Psoas muscle (tissue), 8 donors: ENCODE results near the gene SLC5A8. TPM values are rescaled to one million over a fixed set of nuclear protein-coding genes. Genes with fewer than 3 reads are reported as not detected.
"Not testable (repeated sequence)": the region's sequence is repeated elsewhere in the genome, so short reads cannot be mapped to it uniquely, and the experiment has no call there.

ENCODE experiments used
- ATAC-seq, 4 donors: fragments of 200-7000 bp; cut with Tn5 transposase; one replicate each; pipeline ENCODE4 v1.9.1; 2020; ENCODE audit warnings: moderate library complexity in 3 of 4, mild to moderate bottlenecking in 2 of 4
- DNase-seq, 2 donors: peaks; one replicate each; pipeline ENCODE4 v3.0.0-alpha.2; 2020
- H3K27ac ChIP-seq: fragments of 200-600 bp; one replicate; pipeline ENCODE4 v1.8.0; 2022
- H3K27me3 ChIP-seq, 3 donors: fragments of 200-600 bp in 1 of 3; one replicate each; pipeline versions ENCODE4 v1.6.1 to v1.8.0; 2013 to 2022; ENCODE audit warnings: low read length in 2 of 3, mild to moderate bottlenecking in 2 of 3, moderate library complexity in 1 of 3; ENCODE audit not compliant: insufficient read depth in 3 of 3
- H3K36me3 ChIP-seq, 2 donors: fragments of 200-600 bp in 1 of 2; one replicate each; pipeline versions ENCODE4 v1.6.1 to v1.8.0; 2013 to 2022; ENCODE audit warnings: low read depth in 1 of 2, mild to moderate bottlenecking in 1 of 2, moderate library complexity in 1 of 2; ENCODE audit not compliant: insufficient read depth in 1 of 2
- H3K4me1 ChIP-seq: fragments of 200-600 bp; one replicate; pipeline ENCODE4 v1.8.0; 2022
- H3K4me3 ChIP-seq: fragments of 200-600 bp; one replicate; pipeline ENCODE4 v1.8.0; 2022; ENCODE audit warnings: mild to moderate bottlenecking
- H3K9me3 ChIP-seq: fragments of 200-600 bp; one replicate; pipeline ENCODE4 v1.8.0; 2022
- CTCF ChIP-seq: fragments of 200-600 bp; IDR thresholded peaks from one replicate; pipeline ENCODE4 v1.8.0; 2022; ENCODE audit warnings: antibody characterized with exemption
- WGBS, 3 donors: extraction: QIAGEN DNeasy Blood & Tissue Kit; methylation state at CpG; one replicate each; pipeline versions ENCODE4 v1.1.6 to v1.1.7; 2013; 5-methylcytosine and 5-hydroxymethylcytosine counted together
- intact Hi-C, 2 donors: fragments of 100-400 bp; cut with DNase I; formaldehyde crosslinking; loops; one replicate each; pipeline versions ENCODE4 v1.11.0 to v1.14.2; 2022
- polyA plus RNA-seq, 3 donors: library from polyadenylated mRNA; stranded (reverse); fragments of 200-250 nt; gene quantifications; one replicate each; pipeline ENCODE4 v1.2.3, GENCODE V29; 2013
- total RNA-seq, 4 donors: library from RNA; stranded (reverse); fragmentation: NEBNext Ultra II Directional in 2 of 4; extraction: Animal tissue kit (Norgen Biotek cat#: 25700) in 2 of 4; gene quantifications; one replicate each; pipeline versions ENCODE4 v1.2.1 to v1.2.4, GENCODE V29; 2021 to 2023
- donor health status: healthy with polysubstance abuse.
- donor health status: DM: no; HTN: no; CAD: no; lungs with moderate emphysema.
- donor health status: Bipolar disorder and iron deficiency.
- donor health status: healthy.
- donor health status: DM: yes; HTN: yes; CAD: no.
- donor health status: DM: no; HTN: no; CAD: no.
- donor health status: DM: no; HTN: no; CAD: no.
- donor health status: DM: yes; HTN: yes; CAD: no.

SLC5A8 gene
- total and polyA plus RNA-seq, 7 donors = not detected

GRCh38 chr12:101165319-101165718 lies 44.7 kb downstream of the SLC5A8 start:
- no peak for ATAC-seq
- TF ChIP-seq CTCF = no peak
- H3K27ac ChIP-seq = no peak overlapping the region

GRCh38 chr12:101145777-101146431 lies 64.1 kb downstream of the SLC5A8 start:
- WGBS, 3 donors = 90% methylated on average over 30 to 35 of the region's 35 CpGs
- H3K27me3 ChIP-seq, H3K27ac ChIP-seq, H3K36me3 ChIP-seq, intact Hi-C loops, DNase-seq, ATAC-seq, H3K9me3 ChIP-seq, H3K4me3 ChIP-seq, H3K4me1 ChIP-seq: not testable (repeated sequence)

More at GRCh38 chr12:101165319-101165718, 44.7 kb downstream of the SLC5A8 start:
- DNase-seq = no peak
- intact Hi-C loops = no loop called here
- 69 to 76% (median 70%) methylated on average over 4 of the region's 4 CpGs for WGBS, 3 donors
- Histone ChIP-seq H3K4me1 (no peaks in the 10 kb centered on the region), H3K27me3 (no peaks in the 10 kb centered on the region), H3K4me3 (no peak overlapping the region), H3K9me3 (no peaks in the 10 kb centered on the region), H3K36me3 (no peaks in the 10 kb centered on the region)

- 84 to 88% (median 84%) methylated on average over 6 of the region's 6 CpGs for WGBS, 3 donors
- no peak for ATAC-seq
Measured at GRCh38 chr12:101127521-101128219, 82.4 kb downstream of the SLC5A8 start.

GRCh38 chr12:101117842-101118241 lies 92.2 kb downstream of the SLC5A8 start:
- H3K4me1 ChIP-seq = no peaks in the 10 kb centered on the region
- ATAC-seq (no peak), DNase-seq (no peak)
- H3K27me3 ChIP-seq = no peaks in the 10 kb centered on the region
- no peak overlapping the region for H3K27ac ChIP-seq
- H3K36me3 ChIP-seq = no peaks in the 10 kb centered on the region
- H3K4me3 ChIP-seq = no peak overlapping the region
- 88 to 90% (median 89%) methylated on average over 2 of the region's 2 CpGs for WGBS, 3 donors
- TF ChIP-seq CTCF = no peak
- intact Hi-C loops = no loop called here
- H3K9me3 ChIP-seq = no peaks in the 10 kb centered on the region

More at GRCh38 chr12:101127521-101128219, 82.4 kb downstream of the SLC5A8 start:
- DNase-seq = no peak
- Histone ChIP-seq H3K27me3 (no peaks in the 10 kb centered on the region), H3K36me3 (no peaks in the 10 kb centered on the region), H3K27ac (no peak overlapping the region), H3K4me3 (no peak overlapping the region), H3K9me3 (no peaks in the 10 kb centered on the region), H3K4me1 (no peaks in the 10 kb centered on the region)
- intact Hi-C loops = no loop called here
- no peak for TF ChIP-seq CTCF

GRCh38 chr12:101116911-101117310 lies 93.1 kb downstream of the SLC5A8 start:
- H3K27me3 ChIP-seq = no peaks in the 10 kb centered on the region
- ATAC-seq = no peak
- H3K36me3 ChIP-seq = no peaks in the 10 kb centered on the region
- TF ChIP-seq CTCF = no peak
- no peaks in the 10 kb centered on the region for H3K9me3 ChIP-seq
- DNase-seq = no peak
- no peak overlapping the region for H3K27ac ChIP-seq
- 24 to 34% (median 33%) methylated on average over 4 of the region's 4 CpGs for WGBS, 3 donors
- intact Hi-C loops = no loop called here
- no peaks in the 10 kb centered on the region for H3K4me1 ChIP-seq
- H3K4me3 ChIP-seq = no peak overlapping the region
